ENCODE measurements around the gene EEA1.

The EEA1 gene

GRCh38 chr12:92927055-92927435 lies 2.0 kb downstream of the EEA1 start:
- Mint-ChIP-seq H3K27me3 (peaks cover 4% of the 10 kb centered on the region), H3K9me3 (peaks cover 1% of the 10 kb centered on the region), H3K4me1 (peaks cover 36% of the 10 kb centered on the region), H3K4me3 (peak overlapping the region; percentile 84), H3K27ac (peak overlapping the region; percentile 94), H3K36me3 (peaks cover 12% of the 10 kb centered on the region)
- CTCF ChIA-PET, result interaction anchor here (0.7 to 2.1 kb wide), 7 partner anchors 16 to 1175 kb away, joined by 3 to 9 read pairs (median 4); no protein-coding TSS in a partner anchor
- DNase-seq, result peak; percentile 51

DNA sequence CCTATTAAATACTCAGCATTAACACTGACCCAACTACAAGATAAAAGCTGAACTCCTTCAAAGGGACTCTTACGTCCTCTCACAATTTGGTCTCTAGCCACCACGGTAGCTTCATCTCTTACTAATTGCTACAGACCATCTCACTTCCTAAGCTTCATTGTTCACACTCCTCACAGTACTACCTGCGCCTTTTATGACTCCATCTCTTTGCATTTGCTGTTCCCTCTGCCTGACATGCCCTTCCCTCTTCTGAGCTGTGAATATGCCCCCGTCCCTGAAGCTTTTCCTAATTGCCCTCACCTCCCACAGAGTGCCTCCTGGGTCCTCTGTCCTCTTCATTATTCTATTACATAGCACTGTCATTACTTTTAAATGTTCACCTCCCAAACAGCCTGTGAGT lies 2.5 kb downstream of the EEA1 start:
- Mint-ChIP-seq H3K4me1 (peaks cover 39% of the 10 kb centered on the region), H3K36me3 (peaks cover 14% of the 10 kb centered on the region), H3K27ac (no peak overlapping the region), H3K9me3 (peaks cover 3% of the 10 kb centered on the region), H3K4me3 (peak overlapping the region; percentile 84), H3K27me3 (no peaks in the 10 kb centered on the region)
- no peak for DNase-seq
- CTCF ChIA-PET, result interaction anchor here (0.9 to 2.1 kb wide), 5 partner anchors 15 to 1176 kb away, joined by 3 to 9 read pairs (median 4); no protein-coding TSS in a partner anchor

DNA sequence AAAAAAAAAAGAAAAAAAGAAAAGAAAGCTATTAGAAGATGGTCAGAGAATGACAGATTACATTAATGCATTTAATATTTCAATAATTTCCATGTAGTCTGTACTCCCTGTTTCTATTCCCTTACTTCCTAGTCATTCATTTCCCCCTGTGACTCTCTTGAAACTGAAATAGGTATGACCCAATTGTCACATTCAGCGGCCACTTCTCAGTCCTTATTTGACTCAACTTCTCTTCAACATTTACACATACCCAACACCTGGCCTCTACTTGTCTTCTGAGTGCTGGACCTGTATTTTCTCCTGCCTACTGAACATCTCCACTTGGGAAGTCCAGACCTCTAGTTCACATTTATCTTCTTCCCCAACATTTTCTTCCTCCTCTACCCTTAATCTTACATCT lies 7.2 kb downstream of the EEA1 start:
- H3K9me3 Mint-ChIP-seq, result peaks cover 3% of the 10 kb centered on the region
- peaks cover 19% of the 10 kb centered on the region for H3K4me1 Mint-ChIP-seq
- CTCF ChIA-PET, result no interaction called here
- no peak overlapping the region for H3K27ac Mint-ChIP-seq
- peaks cover 14% of the 10 kb centered on the region for H3K36me3 Mint-ChIP-seq
- DNase-seq, result no peak
- no peak overlapping the region for H3K4me3 Mint-ChIP-seq
- no peaks in the 10 kb centered on the region for H3K27me3 Mint-ChIP-seq

- no peaks in the 10 kb centered on the region for H3K9me3 Mint-ChIP-seq
- peaks cover 12% of the 10 kb centered on the region for H3K36me3 Mint-ChIP-seq
- CTCF ChIA-PET, result interaction anchor here (0.8 kb wide), 1 partner anchor 82 kb away, joined by 3 read pairs; no protein-coding TSS in a partner anchor
- no peak overlapping the region for H3K4me3 Mint-ChIP-seq
- H3K27ac Mint-ChIP-seq, result no peak overlapping the region
- H3K27me3 Mint-ChIP-seq, result no peaks in the 10 kb centered on the region
- H3K4me1 Mint-ChIP-seq, result peaks cover 23% of the 10 kb centered on the region
- DNase-seq, result no peak
Measured at GRCh38 chr12:92915365-92915764, 13.7 kb downstream of the EEA1 start.

GRCh38 chr12:92914170-92914569 lies 14.9 kb downstream of the EEA1 start:
- Mint-ChIP-seq H3K27me3 (no peaks in the 10 kb centered on the region), H3K27ac (no peak overlapping the region), H3K36me3 (peaks cover 18% of the 10 kb centered on the region), H3K4me1 (peaks cover 24% of the 10 kb centered on the region), H3K4me3 (no peak overlapping the region), H3K9me3 (no peaks in the 10 kb centered on the region)
- CTCF ChIA-PET, result no interaction called here
- no peak for DNase-seq

GRCh38 chr12:92912672-92913071 lies 16.4 kb downstream of the EEA1 start:
- Mint-ChIP-seq H3K4me3 (no peak overlapping the region), H3K27ac (no peak overlapping the region), H3K4me1 (peaks cover 35% of the 10 kb centered on the region), H3K9me3 (no peaks in the 10 kb centered on the region), H3K36me3 (peaks cover 20% of the 10 kb centered on the region), H3K27me3 (no peaks in the 10 kb centered on the region)
- CTCF ChIA-PET, result no interaction called here
- no peak for DNase-seq

DNA sequence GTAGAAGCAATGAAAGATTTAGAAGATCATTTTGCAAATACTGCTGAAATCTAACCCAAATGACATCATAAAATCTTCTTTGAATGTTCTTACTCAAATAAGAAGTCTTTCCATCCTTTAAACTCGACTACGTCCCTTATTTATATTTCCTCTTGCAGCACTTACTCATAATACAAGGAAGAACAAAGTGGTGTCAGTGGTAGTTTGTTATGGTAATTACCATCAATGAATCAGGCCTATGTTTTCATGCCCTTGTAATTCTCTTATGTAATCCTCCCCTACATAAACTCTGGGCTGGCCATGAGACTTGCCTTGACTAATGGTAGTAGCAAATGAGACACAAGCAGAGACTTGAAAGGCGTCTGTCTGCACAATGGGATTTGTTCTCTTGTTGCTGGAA lies 17.0 kb downstream of the EEA1 start:
- H3K4me1 Mint-ChIP-seq, result peaks cover 41% of the 10 kb centered on the region
- CTCF ChIA-PET, result no interaction called here
- DNase-seq, result no peak
- H3K27me3 Mint-ChIP-seq, result no peaks in the 10 kb centered on the region
- H3K27ac Mint-ChIP-seq, result no peak overlapping the region
- H3K36me3 Mint-ChIP-seq, result peaks cover 20% of the 10 kb centered on the region
- no peak overlapping the region for H3K4me3 Mint-ChIP-seq
- H3K9me3 Mint-ChIP-seq, result no peaks in the 10 kb centered on the region

DNA sequence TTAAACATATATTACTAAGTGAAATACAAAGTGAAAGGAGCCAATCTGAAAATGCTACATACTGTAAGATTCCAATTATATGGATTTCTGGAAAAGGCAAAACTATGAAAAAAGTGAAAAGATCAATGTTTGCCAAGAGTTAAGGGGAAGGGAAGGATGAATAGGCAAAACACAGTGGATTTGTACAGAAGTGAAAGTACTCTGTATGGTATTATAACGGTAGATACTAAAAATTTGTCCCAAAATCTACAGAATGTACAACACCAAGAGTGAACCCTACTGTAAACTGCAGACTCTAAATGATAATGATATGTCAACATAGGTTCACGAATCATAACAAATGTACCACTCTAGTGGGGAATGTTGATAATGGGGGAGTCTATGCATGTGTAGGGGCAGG lies 17.8 kb downstream of the EEA1 start:
- peaks cover 44% of the 10 kb centered on the region for H3K4me1 Mint-ChIP-seq
- H3K27ac Mint-ChIP-seq, result no peak overlapping the region
- H3K4me3 Mint-ChIP-seq, result no peak overlapping the region
- no peaks in the 10 kb centered on the region for H3K27me3 Mint-ChIP-seq
- H3K36me3 Mint-ChIP-seq, result peaks cover 21% of the 10 kb centered on the region
- DNase-seq, result no peak
- CTCF ChIA-PET, result interaction anchor here (1.4 kb wide), 1 partner anchor 16 kb away, joined by 6 read pairs; no protein-coding TSS in a partner anchor
- no peaks in the 10 kb centered on the region for H3K9me3 Mint-ChIP-seq

GRCh38 chr12:92908108-92908507 lies 21.0 kb downstream of the EEA1 start:
- H3K4me3 Mint-ChIP-seq, result no peak overlapping the region
- no peak overlapping the region for H3K27ac Mint-ChIP-seq
- CTCF ChIA-PET, result interaction anchor here (1.6 kb wide), 1 partner anchor 19 kb away, joined by 9 read pairs; no protein-coding TSS in a partner anchor
- H3K9me3 Mint-ChIP-seq, result no peaks in the 10 kb centered on the region
- peaks cover 19% of the 10 kb centered on the region for H3K36me3 Mint-ChIP-seq
- H3K27me3 Mint-ChIP-seq, result no peaks in the 10 kb centered on the region
- H3K4me1 Mint-ChIP-seq, result peaks cover 51% of the 10 kb centered on the region
- peak; percentile 48 for DNase-seq

DNA sequence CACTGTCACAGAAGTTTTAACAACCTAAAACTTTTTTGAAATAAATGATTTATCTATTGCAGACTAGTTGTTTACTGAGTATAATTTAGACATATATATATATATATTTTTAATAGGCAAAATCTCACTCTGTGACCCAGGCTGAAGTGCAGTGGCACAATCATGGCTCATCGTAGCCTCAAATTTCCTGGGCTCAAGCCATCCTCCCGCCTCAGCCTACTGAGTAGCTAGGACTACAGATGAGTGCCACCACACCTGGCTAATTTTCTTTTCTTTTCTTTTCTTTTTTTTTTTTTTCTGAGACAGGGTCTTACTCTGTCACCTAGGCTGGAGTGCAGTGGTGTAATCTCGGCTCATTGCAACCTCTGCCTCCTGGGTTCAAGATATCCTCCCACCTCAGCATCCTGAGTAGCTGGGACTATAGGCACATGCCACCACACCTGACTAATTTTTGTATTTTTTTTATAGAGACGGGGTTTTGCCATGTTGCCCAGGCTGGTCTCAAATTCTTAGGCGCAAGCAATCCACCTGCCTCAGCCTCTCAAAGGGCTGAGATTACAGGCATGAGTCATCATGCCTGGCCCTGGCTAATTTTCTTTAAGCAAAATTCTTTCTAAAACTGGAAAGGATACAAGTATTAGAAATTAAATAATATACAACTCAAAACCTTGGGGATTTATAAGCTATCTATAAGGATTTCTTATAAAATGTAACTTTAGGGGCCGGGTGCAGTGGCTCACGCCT lies 23.1 kb downstream of the EEA1 start:
- Mint-ChIP-seq H3K4me1 (peaks cover 34% of the 10 kb centered on the region), H3K4me3 (no peak overlapping the region)

DNA sequence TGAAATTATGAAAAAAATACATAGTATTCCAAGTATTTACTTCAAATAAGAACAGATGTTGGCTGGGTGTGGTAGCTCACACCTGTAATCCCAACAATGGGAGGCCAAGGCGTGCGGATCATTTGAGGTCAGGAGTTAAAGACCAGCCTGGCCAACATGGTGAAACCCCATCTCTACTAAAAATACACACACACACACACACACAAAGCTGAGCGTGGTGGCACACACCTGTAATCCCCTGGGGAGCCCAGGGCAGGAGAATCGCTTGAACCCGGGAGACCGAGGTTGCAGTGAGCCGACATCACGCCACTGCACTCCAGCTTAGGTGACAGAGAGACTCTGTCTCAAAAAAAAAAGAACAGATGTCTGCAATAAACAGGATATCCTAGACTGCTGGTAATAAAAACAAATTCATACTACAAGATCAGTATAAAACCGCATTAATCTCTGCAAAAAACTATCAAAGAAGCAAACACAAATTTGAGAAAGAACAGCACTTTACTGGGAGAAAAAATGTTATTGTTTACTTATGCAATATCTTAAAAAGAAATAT lies 23.8 kb downstream of the EEA1 start:
- no peak overlapping the region for H3K4me3 Mint-ChIP-seq
- peak overlapping the region; percentile 67 for H3K27ac Mint-ChIP-seq
- CTCF ChIA-PET, result interaction anchor here (1.9 kb wide), 1 partner anchor 22 kb away, joined by 4 read pairs; no protein-coding TSS in a partner anchor
- peaks cover 34% of the 10 kb centered on the region for H3K4me1 Mint-ChIP-seq
- H3K9me3 Mint-ChIP-seq, result no peaks in the 10 kb centered on the region
- peaks cover 13% of the 10 kb centered on the region for H3K36me3 Mint-ChIP-seq
- DNase-seq, result no peak
- H3K27me3 Mint-ChIP-seq, result no peaks in the 10 kb centered on the region

More for the DNA sequence above, 23.1 kb downstream of the EEA1 start:
- Mint-ChIP-seq H3K36me3 (peaks cover 13% of the 10 kb centered on the region), H3K27ac (no peak overlapping the region), H3K27me3 (no peaks in the 10 kb centered on the region), H3K9me3 (no peaks in the 10 kb centered on the region)
- no peak for DNase-seq
- CTCF ChIA-PET, result interaction anchor here (1.9 kb wide), 1 partner anchor 22 kb away, joined by 4 read pairs; no protein-coding TSS in a partner anchor

DNA sequence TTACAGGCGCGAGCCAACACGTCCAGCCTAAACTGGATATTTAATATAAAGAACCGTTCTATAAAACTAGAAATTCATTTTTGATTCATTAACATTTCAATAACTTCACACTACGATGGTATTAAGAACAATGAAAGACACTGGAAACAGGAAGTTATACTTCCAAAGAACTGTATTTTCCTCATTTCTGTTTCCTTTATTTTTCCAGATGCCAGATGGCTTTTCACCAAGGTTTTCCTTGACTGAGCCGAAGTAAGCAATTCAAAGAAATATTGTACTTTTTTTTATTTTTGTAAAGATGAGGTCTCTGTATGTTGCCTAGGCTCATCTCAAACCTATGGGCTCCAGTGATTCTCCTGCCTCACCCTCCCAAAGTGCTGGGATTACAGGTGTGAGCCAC lies 28.2 kb downstream of the EEA1 start:
- Mint-ChIP-seq H3K4me3 (no peak overlapping the region), H3K4me1 (peaks cover 23% of the 10 kb centered on the region), H3K27ac (no peak overlapping the region), H3K36me3 (peaks cover 6% of the 10 kb centered on the region), H3K9me3 (no peaks in the 10 kb centered on the region), H3K27me3 (no peaks in the 10 kb centered on the region)
- no peak for DNase-seq
- CTCF ChIA-PET, result no interaction called here

- no peaks in the 10 kb centered on the region for H3K27me3 Mint-ChIP-seq
- H3K27ac Mint-ChIP-seq, result no peak overlapping the region
- CTCF ChIA-PET, result no interaction called here
- H3K36me3 Mint-ChIP-seq, result peaks cover 5% of the 10 kb centered on the region
- H3K4me1 Mint-ChIP-seq, result peaks cover 12% of the 10 kb centered on the region
- no peak for DNase-seq
- H3K9me3 Mint-ChIP-seq, result no peaks in the 10 kb centered on the region
- H3K4me3 Mint-ChIP-seq, result no peak overlapping the region
Measured at GRCh38 chr12:92899386-92900001, 29.6 kb downstream of the EEA1 start.

GRCh38 chr12:92898755-92899154 lies 30.3 kb downstream of the EEA1 start:
- CTCF ChIA-PET, result no interaction called here
- H3K27ac Mint-ChIP-seq, result no peak overlapping the region
- H3K4me1 Mint-ChIP-seq, result peaks cover 11% of the 10 kb centered on the region
- no peaks in the 10 kb centered on the region for H3K9me3 Mint-ChIP-seq
- DNase-seq, result no peak
- peaks cover 5% of the 10 kb centered on the region for H3K36me3 Mint-ChIP-seq
- H3K27me3 Mint-ChIP-seq, result no peaks in the 10 kb centered on the region
- no peak overlapping the region for H3K4me3 Mint-ChIP-seq
